HG03378 (cell line): ENCODE results near the gene POFUT1.
"Not testable (repeated sequence)": the region's sequence is repeated elsewhere in the genome, so short reads cannot be mapped to it uniquely, and the experiment has no call there.

Source experiments
- ATAC-seq: cut with Tn5 transposase; IDR thresholded peaks from one replicate; pipeline ENCODE4 v1.9.1; 2021; ENCODE audit warnings: mild to moderate bottlenecking, moderate library complexity; ENCODE audit not compliant: unreplicated experiment

The POFUT1 gene

GRCh38 chr20:32188376-32189122 is 19.1 kb upstream of the POFUT1 start:
- ATAC-seq: no peak

DNA sequence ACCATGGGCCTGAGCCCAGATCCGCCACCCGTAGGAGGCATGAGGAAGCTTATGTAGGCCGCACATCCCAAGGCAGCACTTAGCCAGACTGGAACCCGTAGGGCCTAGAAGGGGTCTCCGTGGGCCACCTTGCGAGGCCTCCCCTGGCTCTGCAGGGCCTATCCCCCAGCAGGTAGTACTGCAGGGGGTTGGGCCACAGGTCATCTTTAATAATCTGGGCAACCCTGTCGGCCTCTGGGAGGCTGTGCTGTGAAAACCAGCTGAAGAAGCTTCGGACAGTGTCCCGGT is 18.6 kb upstream of the POFUT1 start:
- no peak for ATAC-seq

- ATAC-seq: no peak
Measured at GRCh38 chr20:32189691-32190615, 17.7 kb upstream of the POFUT1 start.

DNA sequence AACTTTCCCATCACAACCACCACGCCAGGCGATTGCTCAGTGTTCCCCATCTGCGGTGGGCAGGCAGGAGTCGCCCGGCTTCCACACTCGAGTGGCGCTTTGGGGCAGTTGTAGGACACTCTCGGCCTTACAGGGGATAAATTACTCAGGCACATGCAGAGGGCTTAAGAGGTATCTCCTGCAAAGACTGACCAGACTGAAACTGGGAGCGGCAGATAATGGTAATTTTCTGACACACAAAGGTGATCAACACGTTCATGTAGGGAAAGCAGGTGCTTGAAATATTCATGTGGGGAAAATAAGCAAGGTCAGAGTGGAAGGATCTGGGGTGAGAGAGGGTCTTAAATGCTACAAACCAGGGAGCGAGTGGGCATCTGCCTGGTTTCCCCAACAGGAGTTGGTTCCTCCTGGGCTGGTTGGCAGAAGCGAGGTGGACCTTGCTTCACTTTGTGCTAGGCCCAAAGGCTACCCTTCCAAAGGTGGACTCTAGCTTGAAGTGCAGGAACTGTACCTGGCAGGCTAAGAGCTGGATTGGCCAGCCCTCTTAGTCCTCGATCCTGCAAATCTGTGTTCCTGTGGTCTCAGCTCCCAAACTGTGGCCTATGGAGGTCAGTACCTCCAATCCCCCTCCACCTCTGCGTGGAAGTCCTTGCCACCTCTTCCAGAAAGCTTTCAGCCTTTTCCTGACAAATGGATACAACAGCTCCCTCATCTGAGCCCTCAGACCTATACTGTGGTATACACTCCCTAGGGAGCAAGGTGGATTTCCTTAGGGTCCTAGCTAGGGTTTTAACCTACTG is 16.9 kb upstream of the POFUT1 start:
- no peak for ATAC-seq

DNA sequence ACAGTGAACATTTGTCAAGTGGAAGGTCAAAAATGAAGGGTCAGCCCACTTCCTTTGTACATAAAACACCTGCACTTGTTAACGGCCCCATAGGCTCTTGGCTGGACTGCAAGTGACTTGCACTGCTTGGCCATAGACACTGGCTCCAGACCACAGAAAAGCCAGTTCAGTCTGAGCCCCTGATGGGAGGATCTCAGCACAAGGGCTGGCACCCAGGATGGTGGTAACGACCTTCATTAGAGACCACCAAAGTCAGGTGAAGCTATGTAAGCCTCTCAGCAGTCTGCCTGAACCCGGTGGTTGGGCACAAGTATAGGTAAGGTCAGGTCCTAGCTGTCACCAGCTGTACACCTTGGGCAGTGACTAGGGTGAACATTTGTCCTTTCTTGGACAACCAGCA is 16.3 kb upstream of the POFUT1 start:
- no peak for ATAC-seq

DNA sequence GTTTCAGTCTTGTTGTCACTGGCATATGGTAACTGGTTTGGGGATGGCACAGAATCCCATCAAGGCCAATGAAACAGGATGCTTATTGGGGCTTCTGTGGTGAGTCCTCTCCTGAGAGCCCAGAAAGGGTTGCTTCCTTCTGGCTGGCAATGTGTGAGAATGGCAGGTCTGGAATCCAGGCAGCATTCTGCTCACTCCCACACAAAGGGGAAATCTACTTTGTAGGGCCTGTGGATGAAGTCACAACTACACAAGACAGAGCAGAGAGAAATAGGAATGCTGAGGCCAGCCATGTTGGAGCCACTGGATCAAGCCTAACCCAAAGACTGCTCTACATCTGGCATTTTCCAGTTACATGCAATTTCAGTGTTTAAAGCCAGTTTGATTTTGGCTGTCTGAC is 15.8 kb upstream of the POFUT1 start:
- ATAC-seq: no peak

GRCh38 chr20:32192698-32193097 is 15.0 kb upstream of the POFUT1 start:
- no peak for ATAC-seq

- ATAC-seq: not testable (repeated sequence)
Measured at GRCh38 chr20:32193336-32193735, 14.3 kb upstream of the POFUT1 start.

- ATAC-seq: no peak
Measured at GRCh38 chr20:32193996-32194395, 13.7 kb upstream of the POFUT1 start.

- no peak for ATAC-seq
Measured at GRCh38 chr20:32195581-32195980, 12.1 kb upstream of the POFUT1 start.

- not testable (repeated sequence) for ATAC-seq
Measured at GRCh38 chr20:32196613-32197012, 11.1 kb upstream of the POFUT1 start.

DNA sequence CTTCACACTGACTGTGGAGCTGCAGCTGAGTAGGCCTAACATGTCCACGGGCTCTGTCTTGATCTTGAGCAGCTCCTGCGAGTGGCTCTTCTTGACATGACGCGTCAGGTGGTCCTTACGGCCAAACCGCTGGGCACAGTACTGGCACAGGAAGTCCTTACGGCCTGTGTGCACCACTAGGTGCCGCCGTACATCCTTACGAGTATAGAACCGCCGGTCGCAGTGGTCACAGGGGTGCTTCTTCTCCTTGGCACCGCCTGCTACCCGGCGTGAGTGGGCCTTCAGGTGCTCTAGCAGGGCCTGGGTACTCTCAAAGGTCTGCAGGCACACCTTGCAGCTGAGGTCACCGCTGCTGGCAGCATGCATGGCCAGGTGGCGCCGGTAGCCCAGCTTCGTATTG is 10.5 kb upstream of the POFUT1 start:
- ATAC-seq: not testable (repeated sequence)

DNA sequence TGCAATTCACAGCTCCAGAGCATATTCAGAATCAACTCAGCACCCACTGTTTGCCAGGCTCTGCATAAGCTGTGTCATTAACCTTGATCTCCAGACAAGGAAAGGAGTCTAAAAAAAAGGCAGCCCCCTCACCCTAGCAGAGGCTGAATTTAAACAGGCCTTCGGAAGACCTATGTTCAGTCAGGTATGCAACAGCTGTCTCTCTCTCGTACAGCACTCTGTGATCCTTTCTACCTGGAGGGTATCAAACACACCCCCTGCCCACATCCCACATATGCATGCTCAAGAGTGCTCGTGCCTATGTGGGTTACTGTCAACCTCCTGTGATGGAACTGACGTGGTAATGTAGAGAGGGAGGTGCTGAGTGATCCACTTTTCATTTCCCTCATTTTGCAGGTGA is 8.7 kb upstream of the POFUT1 start:
- ATAC-seq: no peak

DNA sequence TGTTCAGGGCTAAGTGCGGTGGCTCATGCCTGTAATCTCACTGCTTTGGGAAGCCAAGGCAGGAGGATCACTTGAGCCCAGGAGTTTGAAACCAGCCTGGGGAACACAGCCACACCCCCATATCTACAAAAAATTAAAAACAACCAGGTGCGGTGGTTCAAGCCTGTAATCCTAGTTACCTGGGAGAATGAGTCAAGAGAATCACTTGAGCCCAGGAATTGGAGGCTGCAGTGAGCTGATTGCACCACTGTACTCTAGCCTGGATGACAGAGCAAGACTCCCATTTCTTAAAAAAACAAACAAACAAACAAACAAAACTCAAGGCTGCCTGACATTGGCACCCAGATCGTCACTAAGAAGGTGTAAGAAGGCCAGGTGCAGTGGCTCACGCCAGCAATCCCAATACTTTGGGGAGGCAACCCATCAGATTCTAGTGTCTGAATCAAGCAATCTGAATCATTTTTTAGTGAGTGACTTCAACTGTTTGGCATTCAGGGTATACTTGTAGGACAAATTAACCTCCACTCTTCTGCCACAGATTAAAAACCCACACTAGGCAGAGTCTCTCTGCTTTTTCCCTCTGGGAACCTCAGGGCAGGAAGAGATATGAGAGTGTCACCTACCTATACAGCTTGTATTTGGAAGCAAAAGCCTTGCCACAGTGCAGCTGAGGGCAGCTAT is 6.2 kb upstream of the POFUT1 start:
- ATAC-seq: no peak

DNA sequence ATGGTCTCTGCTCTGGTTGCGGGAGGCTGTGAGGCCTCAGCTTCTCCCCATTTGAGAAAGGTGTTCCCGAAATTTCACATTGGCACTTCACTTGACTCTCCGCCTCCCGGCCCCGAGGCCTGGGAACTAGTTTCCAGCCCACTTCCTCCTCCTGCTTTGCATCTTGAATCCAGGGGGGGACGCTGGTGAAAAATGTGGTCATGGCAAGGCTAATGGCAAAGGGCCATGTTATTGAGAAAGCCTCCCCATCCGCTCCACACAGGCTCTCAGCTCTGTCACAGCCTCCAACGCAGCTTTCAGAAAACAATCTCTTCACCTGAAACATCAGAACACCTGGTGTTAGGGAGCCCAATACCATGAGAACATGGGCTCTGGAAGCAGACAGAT is 5.7 kb upstream of the POFUT1 start:
- ATAC-seq: no peak

DNA sequence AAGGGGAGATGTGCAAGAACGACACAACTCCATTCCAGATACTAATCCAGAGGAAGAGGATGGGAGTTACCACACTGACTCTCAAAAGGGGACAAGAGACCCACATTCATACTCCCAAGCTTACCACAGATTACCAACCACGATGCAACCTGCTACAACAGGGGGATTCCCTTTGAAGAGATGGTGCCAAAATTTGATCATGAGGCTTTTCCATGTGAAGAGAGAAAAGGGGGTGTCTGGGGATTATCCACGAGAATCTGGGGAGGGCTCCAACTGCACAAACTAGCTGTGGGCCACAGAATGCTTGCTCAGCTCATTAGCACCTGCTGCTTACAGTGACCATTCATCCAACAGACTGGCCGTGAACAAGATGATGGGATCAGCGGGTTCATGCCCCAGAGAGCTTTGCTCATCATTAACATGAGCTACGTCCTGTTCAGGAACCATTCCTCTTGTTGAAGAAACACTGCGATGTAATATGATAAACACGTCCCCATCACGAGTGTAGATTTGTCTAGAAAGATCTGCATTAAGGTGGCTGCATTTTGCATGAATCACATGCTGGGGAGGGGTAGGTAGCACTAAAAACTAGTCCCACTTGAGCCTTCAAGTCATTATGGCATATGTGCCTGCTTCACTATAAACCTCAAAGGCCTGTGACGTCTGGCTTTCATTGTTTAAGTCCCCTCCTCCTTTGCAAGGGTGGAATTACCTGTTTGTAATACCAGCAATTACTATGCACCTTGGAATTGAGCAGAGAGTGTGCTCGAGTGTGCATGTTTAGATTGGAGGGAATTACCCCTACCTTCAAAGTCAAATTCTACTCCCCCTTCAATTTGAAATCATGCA is 4.1 kb upstream of the POFUT1 start:
- ATAC-seq: no peak

- ATAC-seq: no peak
Measured at GRCh38 chr20:32204205-32205109, 3.2 kb upstream of the POFUT1 start.

- ATAC-seq: no peak
Measured at GRCh38 chr20:32205110-32205842, 2.4 kb upstream of the POFUT1 start.
